Aorta (tissue), 5 donors: ENCODE results near the gene UNKL. TPM values are rescaled to one million over a fixed set of nuclear protein-coding genes. Genes with fewer than 3 reads are reported as not detected.
A peak's percentile ranks its signal among the peaks of the same experiment; 100 is the strongest.

Experiments
- ATAC-seq: fragments of 200-7000 bp; cut with Tn5 transposase; one replicate; pipeline ENCODE4 v1.9.1; 2022; ENCODE audit warnings: moderate library complexity; ENCODE audit not compliant: low FRiP score
- DNase-seq, 2 donors: peaks; one replicate each; pipeline ENCODE4 v3.0.0-alpha.2; 2020
- H3K27ac ChIP-seq, 2 donors: one replicate each; pipeline ENCODE4 v1.5.1; 2013; ENCODE audit warnings: low read length in 2 of 2, mild to moderate bottlenecking in 2 of 2, moderate library complexity in 2 of 2, control low read depth in 1 of 2, inconsistent platforms in 1 of 2, low read depth in 1 of 2
- H3K27me3 ChIP-seq, 2 donors: one replicate each; pipeline ENCODE4 v1.6.1; 2013; ENCODE audit warnings: control low read depth in 1 of 2, low read length in 1 of 2, mild to moderate bottlenecking in 1 of 2, moderate library complexity in 1 of 2; ENCODE audit not compliant: insufficient read depth in 2 of 2, control insufficient read depth in 1 of 2
- H3K36me3 ChIP-seq, 2 donors: one replicate each; pipeline ENCODE4 v1.6.1; 2013; ENCODE audit warnings: control low read depth in 1 of 2, low read length in 1 of 2, mild to moderate bottlenecking in 1 of 2; ENCODE audit not compliant: insufficient read depth in 2 of 2, control insufficient read depth in 1 of 2
- H3K4me1 ChIP-seq, 2 donors: one replicate each; pipeline ENCODE4 v1.6.1; 2013; ENCODE audit warnings: low read length in 2 of 2, control low read depth in 1 of 2, mild to moderate bottlenecking in 1 of 2, moderate library complexity in 1 of 2; ENCODE audit not compliant: insufficient read depth in 2 of 2, control insufficient read depth in 1 of 2
- H3K4me3 ChIP-seq, 2 donors: one replicate each; pipeline ENCODE4 v1.5.1; 2013; ENCODE audit warnings: low read length in 2 of 2, control low read depth in 1 of 2, mild to moderate bottlenecking in 1 of 2
- H3K9me3 ChIP-seq: one replicate; pipeline ENCODE4 v1.6.1; 2013; ENCODE audit warnings: mild to moderate bottlenecking, low read length; ENCODE audit not compliant: control insufficient read depth
- WGBS, 2 donors: extraction: QIAGEN DNeasy Blood & Tissue Kit; methylation state at CpG; one replicate each; pipeline ENCODE4 v1.1.7; 2013; 5-methylcytosine and 5-hydroxymethylcytosine counted together
- intact Hi-C, 2 donors: fragments of 100-400 bp; cut with DNase I; formaldehyde crosslinking; loops; one replicate each; pipeline versions ENCODE4 v1.14.2 to v1.15.0; 2022
- polyA plus RNA-seq, 2 donors: library from polyadenylated mRNA; stranded (reverse); fragments of 200-250 nt; gene quantifications; one replicate each; pipeline ENCODE4 v1.2.3, GENCODE V29; 2013
- total RNA-seq, 2 donors: library from RNA; stranded (reverse); fragmentation: NEBNext Ultra II Directional; extraction: Animal tissue kit (Norgen Biotek cat#: 25700); gene quantifications; one replicate each; pipeline ENCODE4 v1.2.1, GENCODE V29; 2021
- donor health status: healthy with polysubstance abuse.
- donor health status: Bipolar disorder and iron deficiency.
- donor health status: DM: no; HTN: no; CAD: no.
- donor health status: DM: no; HTN: no; CAD: no.
- donor health status: DM: yes; HTN: yes; CAD: no.

UNKL gene
- total and polyA plus RNA-seq, 4 donors: 8.8 to 34.6 (median 22.6) TPM

- no peaks in the 10 kb centered on the region for H3K4me1 ChIP-seq
- intact Hi-C loops: no loop called here
- ATAC-seq: no peak
- H3K4me3 ChIP-seq: no peak overlapping the region
- no peak overlapping the region for H3K27ac ChIP-seq
- H3K9me3 ChIP-seq: no peaks in the 10 kb centered on the region
- WGBS, 2 donors: 80 to 81% methylated on average over 9 of the region's 9 CpGs
- no peaks in the 10 kb centered on the region for H3K27me3 ChIP-seq
- DNase-seq: no peak
- peaks cover 0 to 15% of the 10 kb centered on the region in 2 donors for H3K36me3 ChIP-seq
Measured at GRCh38 chr16:1318268-1318545, 96.3 kb downstream of the UNKL start.

- DNase-seq: no peak
- Histone ChIP-seq H3K27ac (no peak overlapping the region), H3K4me3 (no peak overlapping the region), H3K36me3 (peaks cover 0 to 15% of the 10 kb centered on the region in 2 donors), H3K4me1 (no peaks in the 10 kb centered on the region), H3K9me3 (no peaks in the 10 kb centered on the region), H3K27me3 (no peaks in the 10 kb centered on the region)
- intact Hi-C loops: no loop called here
- 89 to 91% methylated on average over 32 of the region's 32 CpGs for WGBS, 2 donors
- no peak for ATAC-seq
Measured at GRCh38 chr16:1317479-1318267, 96.8 kb downstream of the UNKL start.

GRCh38 chr16:1316033-1316405 is 98.5 kb downstream of the UNKL start:
- Histone ChIP-seq H3K27ac (no peak overlapping the region), H3K4me3 (no peak overlapping the region), H3K27me3 (no peaks in the 10 kb centered on the region), H3K36me3 (peaks cover 0 to 15% of the 10 kb centered on the region in 2 donors), H3K4me1 (no peaks in the 10 kb centered on the region), H3K9me3 (no peaks in the 10 kb centered on the region)
- intact Hi-C loops: no loop called here
- ATAC-seq: no peak
- no peak for DNase-seq
- WGBS, 2 donors: 87 to 90% methylated on average over 14 of the region's 14 CpGs

- no peak overlapping the region for H3K4me3 ChIP-seq
- peaks cover 0 to 12% of the 10 kb centered on the region in 2 donors for H3K36me3 ChIP-seq
- no peaks in the 10 kb centered on the region for H3K9me3 ChIP-seq
- no peak overlapping the region for H3K27ac ChIP-seq
- no peaks in the 10 kb centered on the region for H3K27me3 ChIP-seq
- intact Hi-C loops: no loop called here
- no peak for ATAC-seq
- 83 to 84% methylated on average over 45 to 46 of the region's 46 CpGs for WGBS, 2 donors
- no peak for DNase-seq
- peaks cover 0 to 2% of the 10 kb centered on the region in 2 donors for H3K4me1 ChIP-seq
Measured at GRCh38 chr16:1315081-1316032, 99.1 kb downstream of the UNKL start.

- H3K27me3 ChIP-seq: no peaks in the 10 kb centered on the region
- H3K36me3 ChIP-seq: peaks cover 0 to 11% of the 10 kb centered on the region in 2 donors
- intact Hi-C loops: no loop called here
- DNase-seq (no peak), ATAC-seq (no peak)
- no peaks in the 10 kb centered on the region for H3K9me3 ChIP-seq
- H3K4me3 ChIP-seq: no peak overlapping the region
- no peak overlapping the region for H3K27ac ChIP-seq
- 87 to 89% methylated on average over 28 of the region's 28 CpGs for WGBS, 2 donors
- H3K4me1 ChIP-seq: peaks cover 0 to 2% of the 10 kb centered on the region in 2 donors
Measured at GRCh38 chr16:1314399-1315068, 100.0 kb downstream of the UNKL start.

- H3K4me1 ChIP-seq: peaks cover 0 to 2% of the 10 kb centered on the region in 2 donors
Measured at GRCh38 chr16:1313721-1314369, 100.7 kb downstream of the UNKL start.

More at GRCh38 chr16:1313721-1314369, 100.7 kb downstream of the UNKL start:
- no peaks in the 10 kb centered on the region for H3K27me3 ChIP-seq
- 89 to 90% methylated on average over 37 to 38 of the region's 38 CpGs for WGBS, 2 donors
- DNase-seq (peak in 1 of 2 donors; percentile 75), ATAC-seq (no peak)
- H3K36me3 ChIP-seq: peaks cover 0 to 8% of the 10 kb centered on the region in 2 donors
- no peak overlapping the region for H3K27ac ChIP-seq
- intact Hi-C loops: no loop called here
- no peaks in the 10 kb centered on the region for H3K9me3 ChIP-seq
- no peak overlapping the region for H3K4me3 ChIP-seq

Other genes with a start within 250 kb of the UNKL start
- gene TPSG1, start 189.4 kb downstream of the UNKL start, total RNA-seq: under 1 TPM in 1 of 2 donors, not detected in 1; 0.81 TPM
- 1 to 10 TPM in 1 of 2 donors, not detected in 1; 4.6 TPM for gene TPSG1, start 189.4 kb downstream of the UNKL start, polyA plus RNA-seq
- 10 to 100 TPM; 17.0 to 51.0 TPM for gene TPSB2, start 184.5 kb downstream of the UNKL start, total RNA-seq
- 10 to 100 TPM in 1 of 2 donors, 1 to 10 TPM in 1; 4.9 to 10.8 TPM for gene TPSB2, start 184.5 kb downstream of the UNKL start, polyA plus RNA-seq
- gene TPSAB1, start 174.0 kb downstream of the UNKL start, total RNA-seq: 10 to 100 TPM; 12.2 to 38.0 TPM
- 1 to 10 TPM; 3.0 to 3.8 TPM for gene TPSAB1, start 174.0 kb downstream of the UNKL start, polyA plus RNA-seq
- not detected for gene TPSD1, start 158.6 kb downstream of the UNKL start, total RNA-seq
- under 1 TPM in 1 of 2 donors, not detected in 1; 0.38 TPM for gene TPSD1, start 158.6 kb downstream of the UNKL start, polyA plus RNA-seq
- 10 to 100 TPM; 81.7 to 86.7 TPM for gene UBE2I, start 105.1 kb downstream of the UNKL start, total RNA-seq
- gene UBE2I, start 105.1 kb downstream of the UNKL start, polyA plus RNA-seq: 10 to 100 TPM; 35.7 to 63.1 TPM
- 1 to 10 TPM; 1.2 to 3.1 TPM for gene BAIAP3, start 81.1 kb downstream of the UNKL start, total RNA-seq
- gene BAIAP3, start 81.1 kb downstream of the UNKL start, polyA plus RNA-seq: 1 to 10 TPM; 1.1 to 2.6 TPM
- 10 to 100 TPM; 32.1 to 37.5 TPM for gene TSR3, start 62.8 kb downstream of the UNKL start, total RNA-seq
- 10 to 100 TPM; 68.4 to 88.0 TPM for gene TSR3, start 62.8 kb downstream of the UNKL start, polyA plus RNA-seq
- 10 to 100 TPM; 45.3 to 55.1 TPM for gene GNPTG, start 62.8 kb downstream of the UNKL start, total RNA-seq
- gene GNPTG, start 62.8 kb downstream of the UNKL start, polyA plus RNA-seq: 10 to 100 TPM; 33.7 to 74.1 TPM
- 1 to 10 TPM; 5.7 to 8.3 TPM for gene UQCC4, start 6.0 kb upstream of the UNKL start, total RNA-seq
- gene UQCC4, start 6.0 kb upstream of the UNKL start, polyA plus RNA-seq: 10 to 100 TPM; 13.3 to 20.0 TPM
- gene PERCC1, start 16.4 kb upstream of the UNKL start, total RNA-seq: not detected
- not detected for gene PERCC1, start 16.4 kb upstream of the UNKL start, polyA plus RNA-seq
- gene CCDC154, start 29.9 kb upstream of the UNKL start, total RNA-seq: 1 to 10 TPM; 1.8 to 2.0 TPM
- 1 to 10 TPM; 3.8 to 9.6 TPM for gene CCDC154, start 29.9 kb upstream of the UNKL start, polyA plus RNA-seq
- gene CLCN7, start 60.3 kb upstream of the UNKL start, total RNA-seq: 10 to 100 TPM; 44.8 to 89.1 TPM
- 10 to 100 TPM; 14.5 to 90.9 TPM for gene CLCN7, start 60.3 kb upstream of the UNKL start, polyA plus RNA-seq
- under 1 TPM; 0.26 to 0.33 TPM for gene PTX4, start 74.2 kb upstream of the UNKL start, total RNA-seq
- gene PTX4, start 74.2 kb upstream of the UNKL start, polyA plus RNA-seq: not detected
- 10 to 100 TPM; 25.6 to 28.2 TPM for gene TELO2, start 78.7 kb upstream of the UNKL start, total RNA-seq
- 10 to 100 TPM in 1 of 2 donors, 1 to 10 TPM in 1; 8.8 to 52.7 TPM for gene TELO2, start 78.7 kb upstream of the UNKL start, polyA plus RNA-seq
- 10 to 100 TPM; 38.1 to 52.1 TPM for gene TMEM204, start 119.0 kb upstream of the UNKL start, total RNA-seq
- gene TMEM204, start 119.0 kb upstream of the UNKL start, polyA plus RNA-seq: 10 to 100 TPM; 34.7 to 74.5 TPM
- 10 to 100 TPM; 13.5 to 22.4 TPM for gene IFT140, start 197.4 kb upstream of the UNKL start, total RNA-seq
- 10 to 100 TPM in 1 of 2 donors, 1 to 10 TPM in 1; 4.6 to 15.2 TPM for gene IFT140, start 197.4 kb upstream of the UNKL start, polyA plus RNA-seq
- 10 to 100 TPM; 17.3 to 24.2 TPM for gene CRAMP1, start 197.7 kb upstream of the UNKL start, total RNA-seq
- 10 to 100 TPM in 1 of 2 donors, 1 to 10 TPM in 1; 2.3 to 11.5 TPM for gene CRAMP1, start 197.7 kb upstream of the UNKL start, polyA plus RNA-seq